ENCODE data around the gene HPGD. TPM values are rescaled to one million over a fixed set of nuclear protein-coding genes. Genes with fewer than 3 reads are reported as not detected.
"Not testable (repeated sequence)": the region's sequence is repeated elsewhere in the genome, so short reads cannot be mapped to it uniquely, and the experiment has no call there.

Gene HPGD
- polyA plus RNA-seq, 1 donor (not counting 4 experiments of a cell fraction or from before 2014, with no cell fraction given): 0.75 TPM

GRCh38 chr4:174490451-174490961 is 31.8 kb downstream of the HPGD start:
- Histone ChIP-seq H3K36me3 (ENCODE audit: control insufficient read depth in 2 of 2, extremely low read depth in 1 of 2, insufficient read depth in 2 of 2, low read length in 2 of 2) (no peaks in the 10 kb centered on the region), H4K20me1 (ENCODE audit: control insufficient read depth, extremely low read depth, insufficient read depth, low read length) (no peaks in the 10 kb centered on the region), H3K9ac (ENCODE audit: control insufficient read depth, extremely low read depth, insufficient read depth, low read length) (no peak overlapping the region), H3K9me1 (ENCODE audit: control insufficient read depth, extremely low read depth, insufficient read depth, low read length) (no peaks in the 10 kb centered on the region), H3K79me2 (ENCODE audit: control insufficient read depth, insufficient read depth, low read length) (no peaks in the 10 kb centered on the region), H2AFZ (ENCODE audit: control insufficient read depth, low read length) (no peak overlapping the region), H3K27me3 (ENCODE audit: control insufficient read depth, extremely low read depth, insufficient read depth, low read length) (no peaks in the 10 kb centered on the region), H3K9me3 (ENCODE audit: control insufficient read depth, low read depth, low read length) (no peaks in the 10 kb centered on the region), H3K4me3 (ENCODE audit: control insufficient read depth in 2 of 3, extremely low read depth in 1 of 3, insufficient read depth in 2 of 3, low read depth in 1 of 3, low read length in 3 of 3) (no peak overlapping the region), H3K4me2 (ENCODE audit: control insufficient read depth, extremely low read depth, insufficient read depth, low read depth, low read length) (peak overlapping the region; percentile 45), H3K27ac (ENCODE audit: control insufficient read depth, insufficient read depth, low read length) (no peak overlapping the region), H3K4me1 (ENCODE audit: control insufficient read depth, extremely low read depth, insufficient read depth, low read length) (peaks cover 2% of the 10 kb centered on the region)
- FAIRE-seq: no peak
- no peak for TF ChIP-seq CTCF (optimal IDR thresholded peaks at IDR 0.05 in 1 of 3, IDR thresholded peaks at IDR 0.05 in 1 of 3, conservative IDR thresholded peaks at IDR 0.05 in 1 of 3; ENCODE audit: extremely low read depth in 1 of 3, insufficient read depth in 2 of 3, low read length in 3 of 3)
- no peak for TF ChIP-seq EZH2 (IDR thresholded peaks at IDR 0.05; ENCODE audit: low read length)
- dilution Hi-C loops (cut with MboI; ENCODE audit: extremely low pct_ligation_motif_present, low sequenced_read_pairs): no loop called here
- no peak for DNase-seq (ENCODE audit: low read depth, low spot score)

GRCh38 chr4:174488368-174488767 is 33.9 kb downstream of the HPGD start:
- H3K9me3 ChIP-seq (ENCODE audit: control insufficient read depth, low read depth, low read length); H3K36me3 ChIP-seq (ENCODE audit: control insufficient read depth in 2 of 2, extremely low read depth in 1 of 2, insufficient read depth in 2 of 2, low read length in 2 of 2); H3K79me2 ChIP-seq (ENCODE audit: control insufficient read depth, insufficient read depth, low read length); FAIRE-seq; H3K4me3 ChIP-seq (ENCODE audit: control insufficient read depth in 2 of 3, extremely low read depth in 1 of 3, insufficient read depth in 2 of 3, low read depth in 1 of 3, low read length in 3 of 3); H3K9me1 ChIP-seq (ENCODE audit: control insufficient read depth, extremely low read depth, insufficient read depth, low read length); DNase-seq (ENCODE audit: low read depth, low spot score); H3K27ac ChIP-seq (ENCODE audit: control insufficient read depth, insufficient read depth, low read length); H2AFZ ChIP-seq (ENCODE audit: control insufficient read depth, low read length); H3K27me3 ChIP-seq (ENCODE audit: control insufficient read depth, extremely low read depth, insufficient read depth, low read length); H3K4me1 ChIP-seq (ENCODE audit: control insufficient read depth, extremely low read depth, insufficient read depth, low read length); H3K9ac ChIP-seq (ENCODE audit: control insufficient read depth, extremely low read depth, insufficient read depth, low read length); dilution Hi-C loops (cut with MboI; ENCODE audit: extremely low pct_ligation_motif_present, low sequenced_read_pairs); H4K20me1 ChIP-seq (ENCODE audit: control insufficient read depth, extremely low read depth, insufficient read depth, low read length); H3K4me2 ChIP-seq (ENCODE audit: control insufficient read depth, extremely low read depth, insufficient read depth, low read depth, low read length): not testable (repeated sequence)

- no peak for DNase-seq (ENCODE audit: low read depth, low spot score)
- no peak for FAIRE-seq
- Histone ChIP-seq H4K20me1 (ENCODE audit: control insufficient read depth, extremely low read depth, insufficient read depth, low read length) (no peaks in the 10 kb centered on the region), H3K27me3 (ENCODE audit: control insufficient read depth, extremely low read depth, insufficient read depth, low read length) (no peaks in the 10 kb centered on the region), H3K4me3 (ENCODE audit: control insufficient read depth in 2 of 3, extremely low read depth in 1 of 3, insufficient read depth in 2 of 3, low read depth in 1 of 3, low read length in 3 of 3) (no peak overlapping the region), H3K36me3 (ENCODE audit: control insufficient read depth in 2 of 2, extremely low read depth in 1 of 2, insufficient read depth in 2 of 2, low read length in 2 of 2) (no peaks in the 10 kb centered on the region), H3K27ac (ENCODE audit: control insufficient read depth, insufficient read depth, low read length) (no peak overlapping the region), H3K79me2 (ENCODE audit: control insufficient read depth, insufficient read depth, low read length) (no peaks in the 10 kb centered on the region), H3K4me1 (ENCODE audit: control insufficient read depth, extremely low read depth, insufficient read depth, low read length) (no peaks in the 10 kb centered on the region), H3K9me1 (ENCODE audit: control insufficient read depth, extremely low read depth, insufficient read depth, low read length) (no peaks in the 10 kb centered on the region), H3K9ac (ENCODE audit: control insufficient read depth, extremely low read depth, insufficient read depth, low read length) (no peak overlapping the region), H3K9me3 (ENCODE audit: control insufficient read depth, low read depth, low read length) (no peaks in the 10 kb centered on the region), H3K4me2 (ENCODE audit: control insufficient read depth, extremely low read depth, insufficient read depth, low read depth, low read length) (no peak overlapping the region), H2AFZ (ENCODE audit: control insufficient read depth, low read length) (no peak overlapping the region)
- dilution Hi-C loops (cut with MboI; ENCODE audit: extremely low pct_ligation_motif_present, low sequenced_read_pairs): no loop called here
- TF ChIP-seq CTCF (optimal IDR thresholded peaks at IDR 0.05 in 1 of 3, IDR thresholded peaks at IDR 0.05 in 1 of 3, conservative IDR thresholded peaks at IDR 0.05 in 1 of 3; ENCODE audit: extremely low read depth in 1 of 3, insufficient read depth in 2 of 3, low read length in 3 of 3): no peak
- no peak for TF ChIP-seq EZH2 (IDR thresholded peaks at IDR 0.05; ENCODE audit: low read length)
These were observed 37.3 kb downstream of the HPGD start for GRCh38 chr4:174485025-174485424.

Measured in keratinocyte (primary cell).